ENCODE results near the gene GPC6. TPM values are rescaled to one million over a fixed set of nuclear protein-coding genes. Genes with fewer than 3 reads are reported as not detected.

Gene GPC6
- total RNA-seq, 1 donor from 2014 or later, result not detected

DNA sequence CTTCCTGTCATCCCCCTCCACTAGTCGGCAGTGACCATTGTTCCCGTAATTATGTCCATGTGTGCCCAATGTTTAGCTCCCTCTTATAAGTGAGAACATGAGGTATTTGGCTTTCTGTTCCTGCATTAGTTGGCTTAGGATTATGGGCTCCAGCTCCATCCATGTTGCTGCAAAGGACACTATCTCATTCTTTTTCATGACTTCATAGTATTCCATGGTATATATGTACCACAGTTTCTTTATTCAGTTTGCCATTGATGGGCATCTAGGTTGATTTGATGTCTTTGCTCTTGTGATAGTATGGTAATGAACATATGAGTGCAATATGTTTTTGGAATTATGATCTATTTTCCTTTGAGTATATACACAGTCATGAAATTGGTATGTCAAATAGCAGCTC is 730.8 kb downstream of the GPC6 start:
- intact Hi-C loops (cut with micrococcal nuclease), result no loop called here

DNA sequence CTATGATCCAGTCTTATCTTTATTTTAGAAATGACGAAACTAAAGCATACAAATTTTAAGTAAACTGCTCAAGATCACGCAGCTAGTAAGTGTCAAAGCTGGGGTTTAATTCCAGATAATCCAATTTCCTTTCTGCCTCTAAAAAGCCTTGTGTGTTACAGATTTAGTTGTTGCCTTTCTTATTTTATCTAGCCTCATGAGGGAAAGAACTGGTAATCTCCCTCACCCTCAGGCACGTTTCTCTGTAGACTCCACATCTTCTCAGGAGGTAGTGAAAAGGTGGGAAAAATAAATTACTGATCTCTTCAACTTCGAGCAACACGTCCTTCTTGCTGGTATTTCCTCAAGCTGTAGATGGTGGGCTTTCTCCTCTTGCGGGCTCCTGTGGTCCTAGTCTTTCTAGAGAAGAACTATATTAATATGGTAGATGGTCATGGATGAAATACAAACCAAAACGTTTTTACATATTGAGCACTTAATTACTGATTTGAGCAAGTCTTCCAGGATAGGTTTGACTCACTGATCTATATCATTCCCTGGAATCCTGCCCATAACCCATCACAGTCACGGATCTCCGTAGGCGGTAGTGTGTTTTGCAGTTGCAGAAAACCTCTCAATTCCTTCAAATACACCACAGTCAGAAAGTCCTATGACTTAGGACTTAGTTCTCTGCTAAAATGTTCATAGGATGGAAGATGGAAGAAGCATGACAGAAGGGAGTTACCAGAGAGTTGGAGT is 733.4 kb downstream of the GPC6 start:
- intact Hi-C loops (cut with micrococcal nuclease), result no loop called here

DNA sequence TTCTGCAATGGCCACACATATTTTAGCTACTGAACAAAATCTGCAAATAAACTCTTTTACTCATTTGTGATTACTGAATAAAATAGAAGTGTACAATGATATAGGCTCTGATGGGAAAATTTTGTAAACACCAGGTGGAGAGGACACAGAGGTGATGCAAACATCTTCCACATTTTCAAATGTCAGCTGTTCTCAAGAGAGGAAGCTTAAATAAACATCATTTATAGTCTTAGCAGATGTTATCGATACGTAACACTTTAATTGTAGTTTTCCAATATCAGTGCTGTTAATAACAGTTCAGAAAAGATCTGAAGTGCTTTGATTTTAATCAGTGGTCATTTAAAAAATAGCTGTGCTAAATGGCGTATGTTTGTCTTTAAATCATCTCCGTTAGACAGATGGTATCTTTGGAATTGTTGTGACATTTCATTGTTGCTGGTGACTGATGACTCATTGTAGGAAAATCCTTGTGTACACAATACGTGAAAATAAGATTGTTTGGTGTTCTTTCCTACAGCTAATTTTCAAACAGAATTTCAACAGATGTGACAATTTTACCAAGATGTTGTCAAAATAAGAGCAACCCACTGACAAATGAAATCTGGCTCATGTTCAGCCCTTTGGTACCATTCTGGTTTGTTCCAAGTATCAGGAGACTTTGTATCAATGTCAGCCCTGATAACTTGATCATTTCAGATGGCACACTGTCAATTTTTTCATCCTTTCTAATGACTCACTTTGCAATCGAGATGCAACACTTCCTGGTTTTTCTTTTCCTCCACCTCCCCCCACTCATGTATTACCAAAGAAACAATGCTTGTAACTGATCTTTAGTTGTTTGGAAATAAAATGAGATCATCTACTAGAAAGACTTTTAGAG is 736.9 kb downstream of the GPC6 start:
- intact Hi-C loops (cut with micrococcal nuclease), result no loop called here

DNA sequence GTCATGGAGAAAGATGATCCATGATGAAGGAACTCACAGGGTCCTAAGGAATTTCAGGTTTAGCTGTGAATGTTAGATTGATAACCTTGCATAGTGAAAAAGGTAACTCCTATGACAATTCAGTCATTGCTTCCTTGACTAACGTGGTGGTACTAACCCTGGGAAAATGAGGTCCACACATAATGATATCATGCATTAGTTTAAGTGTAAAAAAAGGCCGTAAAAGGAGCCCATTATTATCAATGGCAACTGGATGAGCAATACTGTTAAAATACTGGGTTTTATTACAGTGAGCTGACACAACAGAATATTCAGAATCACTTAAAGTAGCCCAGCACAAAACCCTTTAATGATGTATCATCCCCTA is 737.5 kb downstream of the GPC6 start:
- intact Hi-C loops (cut with micrococcal nuclease), result no loop called here

DNA sequence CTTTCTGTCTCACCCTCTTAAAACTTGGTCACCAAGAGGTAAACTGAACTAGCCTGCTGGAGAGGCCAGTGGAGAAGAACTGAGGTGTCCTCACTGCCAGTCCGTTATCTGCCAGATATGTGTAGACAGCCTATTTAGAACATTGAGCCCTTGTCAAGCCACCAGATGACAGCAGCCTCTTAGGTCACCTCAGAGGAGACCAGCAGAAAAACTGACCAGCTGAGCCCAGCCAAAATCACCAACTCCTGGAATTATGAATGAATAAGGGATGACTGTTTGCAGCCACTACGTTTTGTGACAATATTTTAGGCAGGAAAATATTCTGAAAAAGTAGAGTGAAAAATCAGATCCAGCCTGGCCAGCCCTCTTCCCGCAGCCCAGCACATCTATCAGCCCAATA is 739.0 kb downstream of the GPC6 start:
- intact Hi-C loops (cut with micrococcal nuclease), result no loop called here

DNA sequence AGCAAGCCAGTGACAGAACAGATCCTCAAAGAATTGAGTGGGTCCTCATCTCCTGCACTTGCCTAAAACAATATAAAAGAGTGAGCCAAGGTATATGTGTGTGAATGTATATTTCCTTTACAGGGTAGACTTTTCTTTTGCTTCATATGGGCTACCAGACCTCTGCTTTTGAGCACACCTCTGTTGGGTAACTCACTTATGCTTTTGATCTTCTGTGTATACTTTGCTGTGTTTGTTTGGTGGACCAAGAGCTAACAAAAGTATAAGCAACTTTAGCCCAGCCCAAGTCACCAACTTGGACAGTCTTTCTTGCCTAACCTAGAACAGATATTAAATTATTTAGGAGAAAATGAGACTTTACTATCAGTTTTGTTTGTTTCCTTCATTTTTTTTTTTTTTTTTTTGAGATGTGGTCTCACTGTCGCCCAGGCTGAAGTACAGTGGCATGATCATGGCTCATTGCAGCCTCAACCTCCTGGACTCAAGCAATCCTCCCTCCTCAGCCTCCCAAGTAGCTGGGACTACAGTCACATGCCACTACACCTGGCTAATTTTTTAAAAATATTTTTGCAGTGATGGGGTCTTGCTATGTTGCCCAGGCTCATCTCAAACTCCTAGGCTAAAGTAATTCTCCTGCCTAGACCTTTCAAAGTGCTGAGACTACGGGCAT is 739.8 kb downstream of the GPC6 start:
- intact Hi-C loops (cut with micrococcal nuclease), result no loop called here

DNA sequence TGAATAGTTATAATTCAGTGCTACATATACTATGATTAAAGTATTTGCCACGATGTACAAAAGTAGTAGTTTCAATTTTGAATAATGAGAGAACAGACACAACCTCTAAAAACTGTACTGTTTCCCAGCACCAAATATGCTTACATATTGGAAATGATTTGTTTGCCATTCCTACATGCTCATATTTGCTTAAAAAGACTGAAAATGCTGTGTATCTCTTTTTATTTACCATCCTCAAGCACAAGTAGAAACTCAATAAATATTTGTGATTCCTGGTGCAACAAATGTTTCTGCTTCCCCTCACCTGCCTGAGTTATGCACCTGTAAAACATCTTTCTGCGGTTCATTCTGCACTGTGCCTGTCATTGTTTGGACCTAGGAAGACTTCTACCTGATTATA is 740.7 kb downstream of the GPC6 start:
- intact Hi-C loops (cut with micrococcal nuclease), result no loop called here

DNA sequence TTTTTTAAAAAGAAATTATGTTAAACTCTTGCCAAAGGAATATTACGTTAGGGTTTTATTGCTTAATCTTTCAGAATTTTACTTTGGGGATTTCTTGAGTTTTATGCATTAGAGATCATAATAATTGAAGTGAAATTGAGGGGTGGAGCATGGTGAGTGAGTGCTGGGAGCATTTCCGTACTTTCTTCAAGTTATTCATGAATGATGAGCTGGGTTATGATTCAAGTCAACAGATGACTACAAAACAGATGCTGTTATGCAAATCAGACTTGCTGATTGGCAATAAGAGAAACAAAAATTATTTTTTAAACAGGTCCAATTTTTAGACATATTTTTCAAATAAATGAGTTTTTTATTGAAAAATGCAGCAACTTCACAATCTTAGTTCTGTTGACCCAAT is 748.6 kb downstream of the GPC6 start:
- intact Hi-C loops (cut with micrococcal nuclease), result no loop called here

DNA sequence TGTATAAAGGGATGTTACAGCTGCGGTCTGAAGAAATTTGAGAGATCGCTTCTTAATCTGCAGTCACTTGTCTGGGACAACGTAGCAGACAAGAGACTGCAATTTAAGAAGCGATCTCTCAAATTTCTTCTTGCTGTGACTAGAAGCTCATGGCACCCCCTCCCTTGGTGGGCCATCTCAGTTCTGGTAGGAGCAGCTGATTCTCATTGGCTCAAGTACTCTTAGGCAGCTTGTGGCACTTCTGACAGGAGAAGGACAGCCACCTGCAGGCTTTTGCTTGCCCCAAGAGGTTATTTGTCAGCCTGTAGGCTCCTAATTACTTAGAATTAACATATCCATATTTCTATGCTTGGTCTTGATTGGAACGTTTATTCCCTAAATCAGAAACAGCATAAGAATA is 749.9 kb downstream of the GPC6 start:
- intact Hi-C loops (cut with micrococcal nuclease), result no loop called here

DNA sequence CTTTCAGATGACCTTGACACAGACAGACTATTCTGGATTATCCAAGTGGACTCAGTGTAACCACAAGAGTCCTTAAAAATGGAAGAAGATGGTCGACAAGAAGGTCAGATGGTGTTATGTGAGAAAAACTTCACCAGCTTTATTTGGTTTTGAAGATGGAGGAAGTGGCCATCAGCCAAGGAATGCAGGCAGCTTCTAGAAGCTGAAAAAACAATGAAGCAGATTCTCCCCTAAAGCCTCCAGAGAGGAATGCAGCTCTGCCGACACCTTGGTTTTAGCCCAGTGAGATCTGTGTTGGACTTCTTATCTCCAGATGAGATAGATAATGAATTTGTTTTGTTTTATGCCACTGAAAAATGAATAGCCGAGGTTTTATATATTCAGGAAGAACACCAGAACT is 751.4 kb downstream of the GPC6 start:
- intact Hi-C loops (cut with micrococcal nuclease), result no loop called here

DNA sequence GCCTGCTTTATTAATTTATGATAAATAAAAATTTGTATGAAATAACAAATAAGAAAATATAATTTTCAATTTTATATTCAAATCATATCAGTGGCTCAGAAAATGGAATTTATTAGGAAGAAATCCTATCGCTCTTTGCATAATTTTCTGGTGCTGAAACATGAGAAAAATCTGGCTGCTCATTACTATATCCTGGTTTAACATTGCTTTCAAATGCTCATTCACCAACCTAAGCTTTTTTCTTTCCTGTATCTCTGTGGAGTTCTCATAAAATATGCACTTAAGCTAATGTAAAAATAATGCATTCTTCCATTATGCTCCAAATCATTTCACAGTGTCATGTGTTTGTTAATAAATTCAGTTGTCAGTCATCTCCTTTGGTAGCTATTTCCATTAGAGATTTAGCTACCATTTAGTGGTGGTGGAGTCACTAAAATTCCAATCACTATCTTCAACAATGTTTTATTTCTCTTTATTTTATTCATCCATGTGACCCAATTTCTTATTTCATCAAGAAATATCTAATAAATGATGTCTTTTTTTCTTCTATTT is 754.9 kb downstream of the GPC6 start:
- intact Hi-C loops (cut with micrococcal nuclease), result no loop called here

DNA sequence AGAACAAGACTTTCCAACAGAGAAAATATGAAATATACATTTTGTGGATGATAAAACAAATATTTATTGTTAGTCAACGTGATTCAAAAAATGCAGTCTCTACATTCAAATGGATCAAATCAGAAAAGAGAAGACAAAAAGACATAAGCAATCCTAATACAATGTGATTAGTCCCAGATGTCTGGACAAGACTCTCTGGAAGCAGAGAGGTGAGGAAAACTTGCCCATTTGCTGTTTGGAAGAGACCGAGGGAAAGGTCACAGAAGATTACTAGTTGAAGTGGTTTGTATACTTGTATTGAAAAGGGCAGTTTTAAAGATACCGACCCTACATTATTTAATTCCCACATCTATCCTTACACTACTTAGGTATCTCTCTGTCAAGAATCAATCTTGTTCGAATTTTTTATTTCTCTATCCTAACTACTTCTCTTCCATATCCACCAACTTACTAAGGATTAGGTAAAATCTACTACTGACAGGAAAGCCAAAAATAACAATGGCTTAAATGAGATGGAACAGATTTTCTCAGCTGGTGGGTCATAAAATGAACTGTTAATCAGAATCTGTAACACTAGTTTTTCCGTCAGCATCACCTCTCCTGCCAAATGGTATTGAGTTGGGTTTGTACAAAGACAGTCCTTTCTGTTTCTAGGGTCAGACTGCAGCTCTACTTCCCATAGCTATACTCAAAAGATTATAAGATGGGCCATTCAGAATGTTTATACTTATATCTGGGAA is 755.7 kb downstream of the GPC6 start:
- intact Hi-C loops (cut with micrococcal nuclease), result no loop called here

DNA sequence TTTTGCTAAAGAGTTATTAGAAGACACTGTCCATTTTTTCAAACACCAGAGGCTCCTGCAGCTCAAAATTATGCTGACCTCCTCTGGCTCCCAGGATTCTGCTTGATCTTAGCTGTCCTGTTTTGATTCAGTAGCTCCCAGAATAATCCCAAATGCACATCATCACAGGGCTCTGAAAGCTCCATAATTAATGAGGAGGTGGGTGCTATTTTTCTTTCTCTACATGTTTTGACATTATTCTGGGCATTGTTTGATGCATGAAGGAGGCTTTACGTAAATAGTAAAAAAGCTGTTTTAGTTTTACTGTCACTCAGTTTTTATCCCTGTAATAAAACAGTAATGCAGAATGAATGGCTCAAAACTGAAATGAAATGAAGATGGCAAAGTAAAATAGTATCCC is 757.4 kb downstream of the GPC6 start:
- intact Hi-C loops (cut with micrococcal nuclease), result no loop called here

DNA sequence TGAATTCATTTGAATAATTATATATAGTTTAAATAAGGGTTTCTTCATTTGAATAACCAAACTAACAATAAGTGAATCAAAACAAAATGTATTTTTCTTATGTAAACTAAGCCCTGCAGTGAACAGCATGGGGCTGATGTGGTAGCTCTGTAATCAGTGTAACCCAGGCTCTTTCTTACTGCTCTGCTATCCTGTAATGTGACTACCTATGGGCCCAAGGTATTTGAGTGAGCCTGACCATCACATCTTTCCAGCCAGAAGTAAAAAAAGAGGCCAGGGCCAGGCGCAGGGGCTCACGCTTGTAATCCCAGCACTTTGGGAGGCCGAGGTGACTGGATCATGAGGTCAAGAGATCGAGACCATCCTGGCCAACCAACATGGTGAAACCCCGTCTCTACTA is 758.3 kb downstream of the GPC6 start:
- intact Hi-C loops (cut with micrococcal nuclease), result no loop called here

DNA sequence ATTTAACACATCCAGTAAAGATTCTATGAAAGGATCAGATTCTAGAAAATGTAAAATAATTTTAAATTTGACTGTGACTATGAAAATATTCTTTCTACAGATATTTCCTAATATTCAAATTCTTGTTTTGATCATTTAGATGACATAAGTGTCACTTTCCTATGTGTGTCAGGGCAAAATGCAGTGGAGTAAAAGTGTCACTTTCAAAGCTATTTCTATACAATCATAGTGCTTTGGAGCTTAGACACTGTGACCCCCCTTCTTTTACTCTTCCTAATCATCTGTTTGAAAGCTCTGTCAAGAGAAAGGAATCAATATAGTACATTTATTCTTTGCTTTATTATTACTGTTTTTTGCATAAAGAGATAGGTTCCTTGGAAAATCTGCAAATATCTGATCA is 760.9 kb downstream of the GPC6 start:
- intact Hi-C loops (cut with micrococcal nuclease), result no loop called here

DNA sequence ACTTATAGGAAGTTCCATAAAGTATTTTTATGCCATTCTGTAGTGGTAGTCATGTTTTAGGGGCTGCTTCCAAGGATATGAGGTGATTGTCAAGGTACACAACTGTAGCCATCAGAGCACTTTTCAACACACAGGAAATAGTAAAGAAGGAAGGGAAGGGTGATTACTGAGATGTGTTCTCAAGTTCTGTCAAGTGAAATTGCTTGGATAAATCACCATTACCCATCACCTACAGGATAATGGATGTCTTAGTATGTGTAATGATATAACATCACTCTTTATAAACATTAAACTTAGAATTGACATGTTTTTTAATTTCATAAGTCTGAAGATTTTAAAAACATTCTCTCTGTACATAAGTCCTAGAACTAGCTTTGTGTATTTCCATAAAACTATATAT is 765.0 kb downstream of the GPC6 start:
- intact Hi-C loops (cut with micrococcal nuclease), result no loop called here

DNA sequence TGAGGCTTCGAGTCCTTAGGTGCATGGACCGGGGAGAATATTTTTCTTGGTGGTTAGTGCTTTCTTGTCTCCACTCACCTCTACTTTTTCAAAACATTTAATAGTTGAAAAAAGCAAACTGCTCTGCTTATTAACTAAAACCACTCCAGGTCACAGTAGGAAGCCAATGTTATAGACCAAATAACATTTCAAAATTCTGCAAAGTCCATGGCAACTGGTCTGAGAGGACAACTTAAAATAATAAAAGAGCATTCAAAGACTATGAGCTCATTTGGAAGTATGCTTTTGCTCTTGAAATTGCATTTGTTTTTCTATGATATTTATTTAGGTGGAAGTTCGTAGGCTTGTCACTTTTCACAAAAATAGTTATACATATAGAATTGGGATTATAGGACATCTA is 769.9 kb downstream of the GPC6 start:
- intact Hi-C loops (cut with micrococcal nuclease), result no loop called here

DNA sequence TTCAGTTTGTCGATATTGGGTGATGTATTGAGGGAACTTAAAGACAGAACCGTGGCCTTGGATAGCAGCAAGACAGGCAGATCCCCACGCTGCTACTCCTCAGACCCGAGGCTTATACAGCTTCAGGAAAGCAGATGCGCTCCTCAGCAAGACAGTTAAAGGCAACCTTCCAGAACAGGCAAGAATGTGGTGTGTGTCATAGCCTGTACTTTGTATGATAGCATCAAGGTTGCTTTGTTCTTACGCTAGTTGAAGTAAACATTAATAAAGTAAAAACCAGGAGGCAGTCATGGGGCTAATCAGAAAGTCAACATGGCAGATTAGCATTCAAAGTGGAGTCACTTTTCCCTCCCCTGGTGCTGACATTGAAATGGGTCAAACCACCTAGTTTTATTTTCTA is 779.7 kb downstream of the GPC6 start:
- intact Hi-C loops (cut with micrococcal nuclease), result no loop called here

DNA sequence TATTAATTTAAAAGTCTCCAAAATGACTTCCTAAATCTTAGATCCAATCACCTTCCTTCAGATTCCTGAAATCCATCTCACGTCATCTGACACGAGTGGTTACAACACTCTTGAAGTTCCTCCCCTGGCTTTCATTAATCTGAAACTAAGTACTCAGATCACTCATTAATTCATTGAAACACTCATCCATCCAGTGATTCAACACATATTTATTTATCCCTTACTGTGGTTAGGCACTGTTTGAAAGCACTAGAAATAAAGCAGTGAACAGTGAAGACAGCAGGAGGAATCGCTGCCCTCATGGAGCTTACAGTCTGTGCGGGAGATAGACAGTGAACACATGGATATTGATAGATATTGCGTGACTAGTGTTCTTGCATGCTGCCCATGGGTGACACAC is 780.5 kb downstream of the GPC6 start:
- intact Hi-C loops (cut with micrococcal nuclease), result no loop called here

DNA sequence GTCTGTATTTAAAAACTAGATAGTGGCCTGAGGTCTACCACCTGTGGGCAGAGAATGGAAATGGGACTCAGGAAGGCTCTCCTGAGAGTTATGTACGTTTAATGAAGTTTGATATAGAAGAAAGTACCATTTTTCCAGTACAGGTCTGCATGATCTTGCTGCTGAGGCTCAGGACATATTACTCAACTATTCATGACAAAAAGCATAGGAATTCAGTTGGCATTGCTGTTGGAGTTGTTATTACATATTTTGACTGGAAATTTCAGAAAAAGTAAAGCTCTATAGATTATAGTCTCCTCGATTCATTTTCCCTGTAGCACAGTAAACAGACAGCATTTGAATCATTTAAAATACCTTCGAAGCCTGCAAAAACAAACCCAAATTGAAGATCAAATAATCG is 783.1 kb downstream of the GPC6 start:
- intact Hi-C loops (cut with micrococcal nuclease), result no loop called here

DNA sequence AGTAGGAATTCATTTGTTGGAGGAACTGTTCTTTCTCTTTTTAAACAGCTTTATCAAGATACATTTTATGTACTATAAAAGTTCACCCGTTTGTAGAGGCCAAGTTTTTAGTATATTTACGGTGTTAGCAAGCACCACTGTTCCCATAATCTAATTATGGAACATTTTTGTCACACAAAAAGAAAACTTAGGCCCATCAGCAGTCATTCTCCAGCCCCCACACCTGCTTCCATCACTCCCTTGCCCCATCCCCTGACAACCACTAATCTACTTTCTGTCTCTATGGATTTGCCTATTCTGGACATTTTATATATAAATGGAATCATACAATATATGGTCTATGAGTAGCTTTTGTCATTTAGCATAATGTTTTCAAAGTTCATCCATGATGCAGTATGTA is 787.9 kb downstream of the GPC6 start:
- intact Hi-C loops (cut with micrococcal nuclease), result no loop called here
